GM21423 (cell line): Measurements from ENCODE around the gene CREB1.
"Not testable (repeated sequence)": the region's sequence is repeated elsewhere in the genome, so short reads cannot be mapped to it uniquely, and the experiment has no call there.

ENCODE experiments used
- ATAC-seq: cut with Tn5 transposase; IDR thresholded peaks from one replicate; pipeline ENCODE4 v1.9.1; 2021; ENCODE audit warnings: mild to moderate bottlenecking, moderate library complexity; ENCODE audit not compliant: unreplicated experiment

Gene CREB1

DNA sequence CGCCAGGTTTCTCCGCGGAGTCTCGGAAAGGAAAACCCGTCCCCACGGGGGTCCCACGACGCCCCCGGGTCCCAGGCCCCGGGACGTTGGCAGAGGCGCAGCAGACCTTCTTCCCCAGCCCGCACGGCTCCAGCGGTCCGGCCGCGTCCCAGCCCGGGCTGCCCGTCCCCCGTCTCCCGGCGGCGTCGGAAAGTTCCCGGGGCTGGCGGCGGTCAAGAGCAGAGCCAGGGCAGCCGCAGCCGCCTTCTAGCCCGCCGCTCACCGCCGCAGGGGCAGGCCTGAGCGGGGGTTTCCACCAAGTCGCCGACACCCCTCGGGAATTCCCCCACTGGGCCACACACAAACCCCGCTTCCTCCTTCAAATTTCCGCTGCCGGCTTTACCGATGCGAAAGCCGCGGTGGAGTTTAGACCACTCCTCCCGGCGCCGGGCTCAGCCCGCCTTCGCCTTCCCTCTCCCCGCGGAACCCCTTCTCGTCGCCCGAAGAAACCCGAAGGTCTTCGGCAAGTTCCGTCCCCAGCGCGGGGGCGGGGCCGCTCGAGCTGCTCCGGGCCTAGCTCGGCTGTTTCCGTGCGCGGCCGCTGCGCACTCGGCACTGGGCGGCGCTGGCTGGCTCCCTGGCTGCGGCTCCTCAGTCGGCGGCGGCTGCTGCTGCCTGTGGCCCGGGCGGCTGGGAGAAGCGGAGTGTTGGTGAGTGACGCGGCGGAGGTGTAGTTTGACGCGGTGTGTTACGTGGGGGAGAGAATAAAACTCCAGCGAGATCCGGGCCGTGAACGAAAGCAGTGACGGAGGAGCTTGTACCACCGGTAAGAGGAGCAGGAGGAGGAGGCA, at the start of gene CREB1:
CREB1 (plus strand) TSS at position 633 of the 830 bp plus-strand sequence. CDS start 25,674 bp downstream, outside the sequence.
- peak; percentile 80 for ATAC-seq

DNA sequence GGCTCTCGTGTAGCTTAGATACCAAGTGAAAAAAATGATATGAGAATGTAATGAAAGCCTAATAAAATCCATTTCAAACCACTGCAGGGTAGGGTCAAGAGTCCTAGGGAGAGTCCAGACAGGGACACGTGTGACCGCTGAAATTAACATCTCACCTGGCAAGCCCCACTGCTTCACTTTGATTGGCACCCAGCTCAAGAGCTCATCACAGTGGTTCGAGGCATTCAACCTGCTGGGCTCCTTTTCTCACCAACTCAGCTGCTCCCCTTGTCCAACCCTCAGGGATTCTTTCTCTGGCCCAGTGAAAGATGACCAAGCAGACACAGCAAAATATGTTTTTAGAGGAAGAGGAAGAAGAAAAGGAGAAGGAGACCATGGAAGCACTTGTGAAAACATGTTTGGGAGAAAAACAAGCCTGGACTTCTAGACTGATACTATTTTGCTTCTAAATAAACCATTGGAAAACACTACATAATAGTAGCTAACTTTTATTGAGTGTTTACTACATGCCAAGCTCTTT, 49.2 kb upstream of the CREB1 start:
- ATAC-seq, result no peak

- ATAC-seq, result no peak
Measured at GRCh38 chr2:207481924-207482323, 47.8 kb upstream of the CREB1 start.

- no peak for ATAC-seq
Measured at GRCh38 chr2:207482630-207483029, 47.1 kb upstream of the CREB1 start.

GRCh38 chr2:207483066-207483465, 46.7 kb upstream of the CREB1 start:
- no peak for ATAC-seq

- no peak for ATAC-seq
Measured at GRCh38 chr2:207483477-207483876, 46.3 kb upstream of the CREB1 start.

DNA sequence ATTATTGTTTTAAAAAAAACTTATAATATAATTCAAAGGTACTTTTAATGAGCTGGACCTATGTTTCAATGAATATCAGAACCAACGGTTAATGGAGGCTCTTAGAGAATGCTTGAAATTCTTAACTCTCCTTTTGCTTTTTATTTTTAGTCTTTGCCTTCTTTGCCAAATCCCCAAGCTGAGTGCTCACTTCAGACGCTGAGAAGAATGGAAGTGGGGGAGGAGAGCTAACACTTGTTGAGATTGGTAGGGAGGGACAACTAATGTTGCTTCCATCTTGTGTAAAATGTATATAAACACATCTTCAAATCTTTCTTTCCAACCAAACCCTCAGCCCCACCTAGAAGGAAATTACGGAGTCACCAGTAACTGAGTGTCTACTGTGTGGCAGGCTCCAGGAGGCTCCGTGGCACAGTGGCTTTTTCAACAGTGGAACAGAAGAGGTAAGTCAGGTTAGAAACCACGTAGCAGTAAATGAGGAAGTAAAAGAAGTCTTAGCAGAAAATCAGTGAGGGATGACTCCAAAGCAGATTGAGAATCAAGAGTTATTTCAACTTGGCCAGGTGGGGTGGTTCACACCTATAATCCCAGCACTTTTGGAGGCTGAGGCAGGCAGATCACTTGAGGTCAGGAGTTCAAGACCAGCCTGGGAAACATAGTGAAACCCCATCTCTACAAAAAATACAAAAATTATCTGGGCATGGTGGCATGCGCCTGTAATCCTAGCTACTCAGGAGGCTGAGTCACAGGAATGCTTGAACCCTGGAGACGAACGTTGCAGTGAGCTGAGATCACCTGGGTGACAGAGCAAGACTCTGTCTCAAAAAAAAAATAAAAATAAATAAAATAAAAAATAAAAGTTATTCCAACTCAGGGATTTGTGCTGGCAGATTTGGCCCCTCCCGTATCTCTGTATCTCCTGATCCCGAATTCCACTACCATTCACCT, 45.0 kb upstream of the CREB1 start:
- ATAC-seq, result peak; percentile 83

GRCh38 chr2:207487650-207488311, 42.0 kb upstream of the CREB1 start:
- no peak for ATAC-seq

DNA sequence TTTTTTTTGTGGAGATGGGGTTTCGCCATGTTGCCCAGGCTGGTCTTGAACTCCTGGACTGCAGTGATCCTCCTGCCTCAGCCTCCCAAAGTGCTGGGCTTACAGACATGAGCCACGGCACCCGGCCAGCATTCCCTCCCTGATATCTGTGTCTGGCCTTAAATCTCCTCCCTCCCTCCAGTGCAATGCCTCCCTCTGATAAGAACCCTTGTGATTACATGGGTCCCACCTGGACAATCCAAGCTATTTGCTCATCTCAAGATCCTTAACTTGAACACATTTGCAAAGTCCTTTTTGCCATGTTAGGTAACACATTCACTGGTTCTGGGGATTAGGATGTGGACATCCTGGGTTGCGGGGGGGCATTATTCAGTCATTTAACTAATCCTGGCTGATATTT, 40.5 kb upstream of the CREB1 start:
- ATAC-seq, result no peak

- ATAC-seq, result no peak
Measured at GRCh38 chr2:207490441-207490840, 39.3 kb upstream of the CREB1 start.

GRCh38 chr2:207491086-207491485, 38.7 kb upstream of the CREB1 start:
- ATAC-seq, result no peak

DNA sequence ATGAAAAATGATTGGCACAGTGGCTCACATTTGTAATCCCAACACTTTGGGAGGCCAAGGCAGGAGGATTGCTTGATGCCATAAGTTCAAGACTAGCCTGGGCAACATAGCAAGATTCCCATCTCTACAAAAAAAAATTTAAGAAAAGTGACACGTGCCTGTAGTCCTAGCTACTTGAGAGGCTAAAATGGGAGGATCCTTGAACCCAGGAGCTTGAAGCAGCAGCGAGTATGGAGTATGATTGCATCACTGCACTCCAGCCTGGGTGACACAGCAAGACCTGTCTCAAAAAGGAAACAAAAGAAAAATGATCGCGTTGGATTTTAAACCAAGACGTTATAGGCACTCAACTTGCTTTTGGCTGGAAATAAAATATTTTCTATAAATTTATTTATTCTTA, 37.8 kb upstream of the CREB1 start:
- no peak for ATAC-seq

- no peak for ATAC-seq
Measured at GRCh38 chr2:207492461-207492860, 37.3 kb upstream of the CREB1 start.

- ATAC-seq, result no peak
Measured at GRCh38 chr2:207494137-207494536, 35.6 kb upstream of the CREB1 start.

GRCh38 chr2:207496936-207497335, 32.8 kb upstream of the CREB1 start:
- ATAC-seq, result not testable (repeated sequence)

GRCh38 chr2:207497596-207497995, 32.2 kb upstream of the CREB1 start:
- ATAC-seq, result no peak

DNA sequence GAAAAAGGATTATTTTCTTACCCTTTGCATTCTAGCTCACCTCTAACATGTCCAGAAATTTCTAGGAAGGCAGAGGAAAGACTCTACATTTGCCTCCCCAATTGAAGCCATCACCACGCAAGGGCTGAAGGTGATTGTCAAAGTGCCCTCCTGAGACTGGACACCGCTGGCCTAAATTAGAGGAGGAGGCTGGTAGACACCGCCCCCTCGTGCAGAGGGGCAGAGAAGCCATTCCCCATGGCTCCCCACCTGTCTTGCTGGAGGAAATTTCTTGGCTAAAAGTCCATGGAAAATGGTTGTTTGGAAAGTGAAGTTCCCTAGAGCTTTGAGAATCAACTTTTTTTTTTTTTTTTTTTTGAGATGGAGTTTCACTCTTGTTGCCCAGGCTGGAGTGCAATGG, 31.3 kb upstream of the CREB1 start:
- ATAC-seq, result no peak

- no peak for ATAC-seq
Measured at GRCh38 chr2:207499114-207499513, 30.6 kb upstream of the CREB1 start.

- ATAC-seq, result no peak
Measured at GRCh38 chr2:207501802-207502576, 27.8 kb upstream of the CREB1 start.

- no peak for ATAC-seq
Measured at GRCh38 chr2:207502577-207503198, 27.1 kb upstream of the CREB1 start.
